ENCODE data around the gene DAGLA.

GRCh38 chr11:61635787-61636186, 44.4 kb upstream of the DAGLA start:
- no peak for TF ChIP-seq ZNF274 (IDR thresholded peaks at IDR 0.05; ENCODE audit: low read depth, low read length)
- no peak for TF ChIP-seq SUZ12 (IDR thresholded peaks at IDR 0.05; ENCODE audit: extremely low read depth, insufficient read depth, insufficient read length)
- TF ChIP-seq YY1 (IDR thresholded peaks at IDR 0.05; ENCODE audit: insufficient read depth, insufficient read length) = no peak

Measured in NT2/D1 (cell line).